SH-SY5Y (cell line): Measurements from ENCODE around the gene SMYD1.

Experiments used
- GATA2 ChIP-seq: IDR thresholded peaks from 2 replicates; pipeline ENCODE4 v1.6.1; 2011; ENCODE audit warnings: mild to moderate bottlenecking, low read depth, low read length
- GATA3 ChIP-seq: IDR thresholded peaks from 2 replicates; pipeline ENCODE4 v1.6.1; 2011; ENCODE audit warnings: low read depth, mild to moderate bottlenecking, low read length, moderate library complexity

SMYD1 gene

GRCh38 chr2:88117973-88118372 lies 50.3 kb downstream of the SMYD1 start:
- TF ChIP-seq GATA3 (no peak), GATA2 (no peak)

- no peak for TF ChIP-seq GATA2
Observed at GRCh38 chr2:88121678-88122077, 54.1 kb downstream of the SMYD1 start.

DNA sequence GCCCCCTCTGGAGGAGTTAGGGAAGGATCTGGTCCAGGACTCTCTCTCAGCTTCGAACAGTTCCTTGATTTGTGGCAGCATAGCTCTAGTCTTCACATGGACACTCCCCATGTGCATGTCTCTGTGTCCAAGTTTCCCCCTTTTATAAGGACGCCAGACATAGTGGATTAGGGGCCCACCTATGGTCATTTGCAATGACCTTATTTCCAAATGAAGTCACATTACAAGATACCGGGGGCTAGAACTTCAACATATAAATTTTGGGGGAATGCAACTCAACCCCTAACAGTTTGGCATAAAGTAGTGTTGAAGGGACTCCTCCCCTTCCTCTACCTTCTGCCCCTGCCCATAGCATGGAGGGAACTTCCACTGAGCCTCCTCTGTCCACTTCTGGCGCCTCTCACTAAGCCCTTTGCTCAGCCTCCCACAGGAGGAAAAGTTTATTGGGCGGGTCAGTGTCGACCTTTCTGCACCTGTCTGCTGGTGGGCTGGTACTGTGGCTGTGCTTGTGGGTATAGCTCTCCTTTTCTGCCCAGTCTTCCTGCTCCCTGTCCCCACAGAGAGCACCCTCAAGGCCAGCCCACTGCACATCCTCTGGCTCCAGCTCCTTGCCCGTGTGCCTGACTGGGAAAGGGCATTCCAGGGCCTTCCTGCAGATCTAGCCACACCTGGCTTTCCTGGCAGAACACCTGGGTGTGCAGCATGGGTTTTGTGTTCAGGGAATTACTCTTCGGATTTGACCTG lies 54.7 kb downstream of the SMYD1 start:
- TF ChIP-seq GATA2 (no peak), GATA3 (no peak)

GRCh38 chr2:88123164-88123974 lies 55.7 kb downstream of the SMYD1 start:
- TF ChIP-seq GATA3 = no peak
- TF ChIP-seq GATA2 = no peak

DNA sequence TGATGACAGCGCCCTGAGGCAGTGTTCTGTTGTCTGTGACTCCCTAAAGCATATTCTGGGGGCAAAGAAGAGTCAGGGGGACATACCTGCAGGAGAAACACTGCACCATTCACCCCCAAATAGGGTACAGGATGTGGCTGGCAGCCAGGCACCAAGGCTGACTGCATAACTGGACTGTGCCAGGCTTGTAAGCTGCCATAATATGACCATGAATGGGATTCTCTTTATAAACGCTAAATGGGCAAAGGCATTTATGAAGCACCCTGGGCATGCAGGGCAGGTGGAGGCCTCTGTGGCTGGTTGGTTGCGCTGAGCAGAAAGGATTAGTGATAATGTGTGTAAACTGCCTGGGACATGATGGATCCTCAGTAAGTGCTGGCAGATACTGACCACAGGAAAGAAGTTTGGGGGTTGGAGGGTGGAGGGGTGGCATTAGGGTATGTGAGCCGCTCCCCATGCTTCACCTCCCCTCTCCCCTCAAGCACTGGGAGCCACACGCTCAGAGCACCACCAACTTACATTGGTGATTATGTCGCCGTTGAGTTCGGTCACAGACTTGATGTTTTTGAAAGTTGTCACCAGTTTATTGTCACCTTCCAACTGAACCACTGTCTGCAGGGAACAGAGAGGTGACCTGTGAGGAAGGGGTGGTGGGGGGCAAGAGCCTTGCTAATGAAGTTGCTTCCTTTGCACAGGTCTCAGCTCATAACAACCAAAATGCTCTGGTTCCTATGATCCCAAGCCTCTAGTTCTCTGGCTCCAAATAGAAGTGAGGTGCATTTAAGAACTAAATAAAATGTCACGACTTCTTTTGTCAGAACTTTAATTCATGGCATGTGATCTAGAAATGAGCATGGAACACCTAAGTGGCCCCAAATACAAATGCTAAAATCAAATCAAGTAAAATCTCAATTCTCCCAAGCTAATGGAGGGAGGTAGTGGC lies 56.6 kb downstream of the SMYD1 start:
- TF ChIP-seq GATA3 (no peak), GATA2 (no peak)

- no peak for TF ChIP-seq GATA2
- no peak for TF ChIP-seq GATA3
Observed at GRCh38 chr2:88125344-88125923, 57.8 kb downstream of the SMYD1 start.

DNA sequence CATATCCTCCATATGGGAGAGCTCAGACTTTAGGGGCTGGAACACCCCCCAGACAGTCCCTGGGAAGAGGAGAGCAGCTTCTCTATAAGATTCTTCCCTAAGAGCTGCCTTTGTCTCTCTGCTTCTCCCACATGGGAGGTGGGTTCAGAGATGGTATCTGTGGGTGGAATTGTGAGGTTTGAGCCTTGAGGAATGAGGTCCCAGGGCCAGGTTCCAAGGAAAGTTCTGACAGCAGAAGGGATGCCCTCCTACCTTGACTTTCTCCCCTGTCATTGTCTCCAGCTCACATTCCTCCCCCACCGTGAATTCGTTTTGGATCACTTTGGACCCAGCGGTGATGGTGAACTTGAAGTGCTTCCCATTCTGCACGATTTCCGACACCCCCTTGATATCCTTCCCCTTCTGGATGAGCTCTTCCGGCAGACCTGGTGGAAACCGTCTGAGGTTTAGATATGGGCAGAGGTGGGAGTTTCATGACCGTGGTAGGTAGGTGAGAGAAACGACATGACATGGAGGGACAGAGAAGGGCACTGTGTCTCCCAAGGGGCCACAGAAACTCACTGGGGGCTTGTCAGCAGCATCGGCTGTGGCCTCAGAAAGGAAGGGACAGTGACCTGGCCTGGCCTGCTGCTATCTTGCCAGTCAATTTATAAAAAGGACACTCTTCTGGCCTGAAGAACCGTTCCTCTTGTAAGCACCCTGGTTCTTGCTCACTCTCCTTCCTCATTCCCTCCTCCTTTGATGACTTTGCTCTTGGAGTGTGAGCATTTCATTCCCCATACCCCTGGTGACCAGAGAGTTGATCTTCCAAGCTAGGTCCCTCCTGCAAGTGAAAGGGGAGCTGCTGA lies 58.5 kb downstream of the SMYD1 start:
- TF ChIP-seq GATA3 (no peak), GATA2 (no peak)

DNA sequence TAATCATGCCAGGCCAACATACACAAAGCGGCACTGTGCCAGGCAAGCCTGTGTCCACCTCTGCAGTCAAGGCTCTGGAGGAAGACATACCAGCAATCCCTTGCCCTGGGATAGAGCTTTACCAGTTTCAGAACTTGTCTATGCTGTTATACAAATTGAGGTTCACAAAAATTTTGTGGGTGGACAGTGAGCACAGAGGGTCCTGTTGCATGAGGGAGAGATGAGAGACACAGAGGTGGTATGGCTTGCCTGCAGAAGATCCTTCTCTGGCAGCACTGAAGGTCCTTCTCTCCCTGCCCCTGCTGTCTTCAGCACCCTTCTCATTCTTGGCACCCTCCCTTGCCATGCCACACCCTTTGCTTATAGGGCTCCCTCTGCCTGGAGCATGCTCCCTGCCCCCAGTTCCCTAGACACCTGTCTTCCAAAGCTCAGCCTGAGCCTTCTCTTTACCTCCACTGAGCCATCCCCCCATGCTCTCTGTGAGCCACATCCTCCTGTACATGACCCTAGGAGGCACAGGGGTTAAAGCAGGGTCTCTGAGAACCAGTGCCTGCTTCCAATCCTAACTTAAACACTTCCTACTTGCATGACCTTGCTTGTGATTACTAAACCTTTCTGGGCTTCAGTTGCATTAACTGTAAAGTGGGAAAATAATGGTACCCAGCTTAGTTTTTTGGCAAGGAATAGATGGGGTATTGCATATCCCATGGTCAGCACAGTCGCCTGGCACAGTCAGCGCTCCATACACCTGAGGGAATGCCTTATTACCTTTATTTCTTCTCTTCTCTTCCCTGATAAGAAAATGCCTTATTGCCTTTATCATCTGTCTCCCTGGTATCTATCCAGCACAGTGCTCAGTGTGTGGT lies 59.4 kb downstream of the SMYD1 start:
- no peak for TF ChIP-seq GATA2
- TF ChIP-seq GATA3 = no peak

- TF ChIP-seq GATA3 = no peak
- no peak for TF ChIP-seq GATA2
Observed at GRCh38 chr2:88127638-88127887, 59.9 kb downstream of the SMYD1 start.

GRCh38 chr2:88127888-88128653 lies 60.4 kb downstream of the SMYD1 start, which contains the start of gene FABP1:
Gene FABP1, minus strand, starts transcription at chr2:88128062. Its CDS starts 45 bp downstream, at chr2:88128017.
- TF ChIP-seq GATA3 = no peak

GRCh38 chr2:88128654-88129312 lies 61.2 kb downstream of the SMYD1 start:
- TF ChIP-seq GATA2 = no peak
- no peak for TF ChIP-seq GATA3
